Measurements from ENCODE around the gene ARFGAP2. TPM values are rescaled to one million over a fixed set of nuclear protein-coding genes. Genes with fewer than 3 reads are reported as not detected.

The ARFGAP2 gene
- total and polyA plus RNA-seq, 9 of the 15 experiments (the other 6 are each of a cell fraction or from before 2014, with no cell fraction given), result 29.1 to 140 (median 90.1) TPM

- Histone ChIP-seq H3K79me2 (ENCODE audit: control insufficient read depth, insufficient read depth, low read length) (peaks cover 17% of the 10 kb centered on the region; the same call in 2 of the 3 replicates), H3K9me3 (replicated peaks; ENCODE audit: control insufficient read depth, insufficient read depth, low read depth, low read length) (no peaks in the 10 kb centered on the region), H3K27me3 (ENCODE audit: control insufficient read depth in 2 of 2, insufficient read depth in 2 of 2, low read length in 2 of 2) (no peaks in the 10 kb centered on the region), H3K4me2 (ENCODE audit: insufficient read depth, low read length) (peak overlapping the region; percentile 99), H3K36me3 (ENCODE audit: control insufficient read depth, insufficient read depth, low read length) (no peaks in the 10 kb centered on the region; the same call in 2 of the 3 replicates), H3K9ac (ENCODE audit: insufficient read depth in 1 of 2, low read depth in 2 of 2, low read length in 2 of 2) (peak overlapping the region; percentile 86 to 97), H4K20me1 (replicated peaks; ENCODE audit: control insufficient read depth, insufficient read depth, low read length) (no peaks in the 10 kb centered on the region; the same call in 1 of the 2 replicates), H3K9me1 (ENCODE audit: control insufficient read depth, insufficient read depth, low read length) (no peaks in the 10 kb centered on the region), H3K4me1 (replicated peaks in 1 of 2; ENCODE audit: control insufficient read depth in 2 of 2, insufficient read depth in 2 of 2, low read length in 2 of 2) (peaks cover 14 to 20% of the 10 kb centered on the region in 2 experiments; a peak in 4 of 5 replicates), H3K4me3 (peak overlapping the region; percentile 59), H3K27ac (ENCODE audit: extremely low read depth, low read depth, low read length) (peak overlapping the region; percentile 93), H2AFZ (ENCODE audit: low read depth, low read length) (peak overlapping the region; percentile 97)
- peak in 2 of 4 experiments; percentile 4 to 53 for DNase-seq (ENCODE audit: extremely low read depth in 1 of 4, low spot score in 3 of 4)
- 3% methylated on average over 15 of the region's 15 CpGs for WGBS (ENCODE audit: insufficient coverage, low coverage, missing lambda C conversion rate)
- in situ Hi-C loops (cut with MboI) (no loop called here), intact Hi-C loops (cut with micrococcal nuclease) (no loop called here)
- BruUV-seq (replicated peaks), result no TSS peak
- FAIRE-seq, result peak; percentile 52
- ChIA-PET POLR2A (interaction anchor here (0.6 to 2.4 kb wide), 12 partner anchors 9 to 272 kb away, joined by 3 to 7 read pairs (median 4); no protein-coding TSS in a partner anchor), CTCF (ENCODE audit: low intra/inter-chr PET ratio) (no interaction called here)
- ATAC-seq, result no peak
- TF ChIP-seq COPS2 (conservative IDR thresholded peaks at IDR 0.05), result no peak
- TF ChIP-seq ZNF583 (CRISPR knock-in tag; IDR thresholded peaks at IDR 0.05), result no peak
- TF ChIP-seq POU5F1 (IDR thresholded peaks at IDR 0.05; ENCODE audit: borderline replicate concordance, low read depth, low read length, partially characterized antibody), result no peak
- TF ChIP-seq NEUROD1 (IDR thresholded peaks at IDR 0.05; ENCODE audit: borderline replicate concordance, low read depth, low read length, partially characterized antibody), result no peak
- 0 out of 2 replicates have a peak, but pooled peaks have one; percentile 17 for TF ChIP-seq KAT7 (CRISPR knock-in tag; IDR thresholded peaks at IDR 0.05; ENCODE audit: borderline replicate concordance)
- TF ChIP-seq ZZZ3 (IDR thresholded peaks at IDR 0.05), result no peak
- TF ChIP-seq ATF1 (CRISPR knock-in tag; IDR thresholded peaks at IDR 0.05), result no peak
- 0 out of 2 replicates have a peak, but pooled peaks have one; percentile 4 for TF ChIP-seq ATF1 (tag; IDR thresholded peaks at IDR 0.05)
- no peak for TF ChIP-seq ZNF75A (CRISPR knock-in tag; IDR thresholded peaks at IDR 0.05)
- no peak for TF ChIP-seq GMEB1 (CRISPR knock-in tag; IDR thresholded peaks at IDR 0.05)
- TF ChIP-seq ZBTB17 (CRISPR knock-in tag; IDR thresholded peaks at IDR 0.05), result 0 out of 2 replicates have a peak, but pooled peaks have one; percentile 4
- no peak for TF ChIP-seq TCF7 (IDR thresholded peaks at IDR 0.05; ENCODE audit: borderline replicate concordance)
- TF ChIP-seq DEAF1 (CRISPR knock-in tag; IDR thresholded peaks at IDR 0.05), result no peak
- 0 out of 4 replicates have a peak, but pooled peaks of 1 of the 2 experiments have one; percentile 7 for TF ChIP-seq UBTF (IDR thresholded peaks at IDR 0.05; ENCODE audit: borderline replicate concordance in 1 of 2, low read depth in 2 of 2, low read length in 2 of 2)
- no peak for TF ChIP-seq PURB (CRISPR knock-in tag; IDR thresholded peaks at IDR 0.05; ENCODE audit: low read depth)
- no peak for TF ChIP-seq TEAD2 (tag; IDR thresholded peaks at IDR 0.05)
These were observed 38.8 kb upstream of the ARFGAP2 start for GRCh38 chr11:47215366-47215910.
